Astrocyte (in vitro differentiated cells and primary cell): ENCODE measurements around the gene CHST3. TPM values are rescaled to one million over a fixed set of nuclear protein-coding genes. Genes with fewer than 3 reads are reported as not detected.

Experiments used
- DNase-seq: peaks from one replicate; pipeline ENCODE4 v3.0.0-alpha.2; 2010; ENCODE audit warnings: low read depth
- FAIRE-seq: peaks from 2 replicates; lab custom pipeline; 2011; peaks lifted over from hg19 to GRCh38; lab: Jason Lieb, UNC
- H2AFZ ChIP-seq: 2 replicates; pipeline ENCODE4 v1.6.0; 2012; ENCODE audit warnings: low read depth, low read length, inconsistent platforms
- H3K27ac ChIP-seq: 2 replicates; pipeline ENCODE4 v1.5.1; 2011; ENCODE audit warnings: low read depth, low read length, inconsistent platforms
- H3K27me3 ChIP-seq: 2 replicates; pipeline ENCODE4 v1.6.0; 2011; ENCODE audit warnings: low read length, inconsistent platforms; ENCODE audit not compliant: insufficient read depth
- H3K36me3 ChIP-seq: 2 replicates; pipeline ENCODE4 v1.5.1; 2011; ENCODE audit warnings: low read length, inconsistent platforms; ENCODE audit not compliant: insufficient read depth
- H3K4me1 ChIP-seq: 2 replicates; pipeline ENCODE4 v1.5.1; 2011; ENCODE audit warnings: low read length, inconsistent platforms; ENCODE audit not compliant: insufficient read depth
- H3K4me2 ChIP-seq: 2 replicates; pipeline ENCODE4 v1.6.0; 2012; ENCODE audit warnings: low read length, inconsistent platforms
- H3K4me3 ChIP-seq: 2 replicates; pipeline ENCODE4 v1.5.1; 2011; ENCODE audit warnings: low read depth, mild to moderate bottlenecking, low read length, inconsistent platforms; ENCODE audit not compliant: insufficient read depth
- H3K79me2 ChIP-seq: 2 replicates; pipeline ENCODE4 v1.6.0; 2012; ENCODE audit warnings: mild to moderate bottlenecking, low read length, inconsistent platforms; ENCODE audit not compliant: insufficient read depth
- H3K9ac ChIP-seq: 2 replicates; pipeline ENCODE4 v1.6.0; 2012; ENCODE audit warnings: mild to moderate bottlenecking, low read length, inconsistent platforms
- H3K9me3 ChIP-seq: 2 replicates; pipeline ENCODE4 v1.5.1; 2012; ENCODE audit warnings: low read depth, mild to moderate bottlenecking, low read length, inconsistent platforms; ENCODE audit not compliant: insufficient read depth
- H4K20me1 ChIP-seq: 2 replicates; pipeline ENCODE4 v1.6.0; 2012; ENCODE audit warnings: low read length, inconsistent platforms; ENCODE audit not compliant: insufficient read depth
- H3K27ac Mint-ChIP-seq: one replicate; pipeline ENCODE4 v1.8.0; 2021; ENCODE audit warnings: mild to moderate bottlenecking, mixed read lengths; ENCODE audit not compliant: unreplicated experiment
- H3K27me3 Mint-ChIP-seq: one replicate; pipeline ENCODE4 v1.8.0; 2021; ENCODE audit warnings: low read depth, mixed read lengths; ENCODE audit not compliant: unreplicated experiment
- H3K36me3 Mint-ChIP-seq: one replicate; pipeline ENCODE4 v1.8.0; 2021; ENCODE audit warnings: low read depth, mixed read lengths; ENCODE audit not compliant: unreplicated experiment
- H3K4me1 Mint-ChIP-seq: one replicate; pipeline ENCODE4 v1.8.0; 2021; ENCODE audit warnings: low read depth, mixed read lengths; ENCODE audit not compliant: unreplicated experiment
- H3K4me3 Mint-ChIP-seq: one replicate; pipeline ENCODE4 v1.8.0; 2021; ENCODE audit warnings: mild to moderate bottlenecking, moderate library complexity, mixed read lengths; ENCODE audit not compliant: unreplicated experiment
- H3K9me3 Mint-ChIP-seq: one replicate; pipeline ENCODE4 v1.8.0; 2021; ENCODE audit warnings: mild to moderate bottlenecking, mixed read lengths; ENCODE audit not compliant: unreplicated experiment
- CTCF ChIP-seq: IDR thresholded peaks from 2 replicates; pipeline ENCODE4 v1.5.1; 2011; ENCODE audit warnings: low read depth, mild to moderate bottlenecking, inconsistent platforms, low read length, moderate library complexity; ENCODE audit not compliant: insufficient read depth
- EZH2 ChIP-seq: IDR thresholded peaks from 2 replicates; pipeline ENCODE4 v1.6.1; 2012; ENCODE audit warnings: mild to moderate bottlenecking, low read length, inconsistent platforms; ENCODE audit not compliant: insufficient read depth
- total RNA-seq: library from RNA; stranded (reverse); gene quantifications from 2 replicates; pipeline ENCODE4 v1.2.1, GENCODE V29; 2021

The CHST3 gene
- total RNA-seq, 1 donor from 2014 or later: 43.5 TPM

DNA sequence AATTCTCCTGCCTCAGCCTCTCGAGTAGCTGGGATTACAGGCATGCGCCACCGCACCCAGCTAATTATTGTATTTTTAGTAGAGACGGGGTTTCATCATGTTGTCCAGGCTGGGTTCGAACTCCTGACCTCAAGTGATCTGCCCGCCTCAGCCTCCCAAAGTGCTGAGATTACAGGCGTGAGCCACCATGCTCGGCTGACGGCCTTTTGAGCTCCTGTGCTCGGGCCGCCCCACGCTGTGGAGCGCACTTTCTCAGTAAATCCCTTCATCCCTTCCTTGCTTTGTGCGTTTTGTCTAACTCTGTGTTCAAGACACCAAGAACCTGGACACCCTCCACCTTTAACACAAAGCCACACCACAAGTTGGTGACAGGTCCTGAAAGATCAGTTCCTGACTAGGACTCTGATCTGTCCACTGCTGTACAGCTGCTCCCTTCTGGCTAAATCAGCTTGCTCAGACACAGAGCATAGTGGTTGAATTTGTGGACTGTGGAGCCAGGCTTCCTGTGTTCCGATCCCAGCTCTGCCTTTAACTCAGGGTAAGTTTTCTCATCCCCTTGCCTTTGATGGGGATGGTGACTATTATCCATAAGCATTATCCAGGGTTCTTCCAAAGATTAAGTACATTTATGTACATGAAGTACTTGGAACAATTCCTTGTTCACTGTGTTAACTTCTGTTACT lies 20.1 kb downstream of the CHST3 start:
- Histone ChIP-seq H3K36me3 (no peaks in the 10 kb centered on the region), H4K20me1 (peaks cover 40% of the 10 kb centered on the region), H3K4me2 (no peak overlapping the region), H3K79me2 (peaks cover 72% of the 10 kb centered on the region), H3K27ac (no peak overlapping the region), H3K4me3 (no peak overlapping the region), H3K27me3 (no peaks in the 10 kb centered on the region), H3K4me1 (peaks cover 51% of the 10 kb centered on the region), H3K9ac (no peak overlapping the region), H3K9me3 (no peaks in the 10 kb centered on the region), H2AFZ (no peak overlapping the region)
- FAIRE-seq (no peak), DNase-seq (no peak)
- TF ChIP-seq CTCF (no peak), EZH2 (no peak)
- H3K27ac Mint-ChIP-seq: peak overlapping the region; percentile 34
- H3K9me3 Mint-ChIP-seq: no peaks in the 10 kb centered on the region
- H3K4me1 Mint-ChIP-seq: peaks cover 54% of the 10 kb centered on the region
- peaks cover 19% of the 10 kb centered on the region for H3K36me3 Mint-ChIP-seq
- no peaks in the 10 kb centered on the region for H3K27me3 Mint-ChIP-seq
- no peak overlapping the region for H3K4me3 Mint-ChIP-seq

DNA sequence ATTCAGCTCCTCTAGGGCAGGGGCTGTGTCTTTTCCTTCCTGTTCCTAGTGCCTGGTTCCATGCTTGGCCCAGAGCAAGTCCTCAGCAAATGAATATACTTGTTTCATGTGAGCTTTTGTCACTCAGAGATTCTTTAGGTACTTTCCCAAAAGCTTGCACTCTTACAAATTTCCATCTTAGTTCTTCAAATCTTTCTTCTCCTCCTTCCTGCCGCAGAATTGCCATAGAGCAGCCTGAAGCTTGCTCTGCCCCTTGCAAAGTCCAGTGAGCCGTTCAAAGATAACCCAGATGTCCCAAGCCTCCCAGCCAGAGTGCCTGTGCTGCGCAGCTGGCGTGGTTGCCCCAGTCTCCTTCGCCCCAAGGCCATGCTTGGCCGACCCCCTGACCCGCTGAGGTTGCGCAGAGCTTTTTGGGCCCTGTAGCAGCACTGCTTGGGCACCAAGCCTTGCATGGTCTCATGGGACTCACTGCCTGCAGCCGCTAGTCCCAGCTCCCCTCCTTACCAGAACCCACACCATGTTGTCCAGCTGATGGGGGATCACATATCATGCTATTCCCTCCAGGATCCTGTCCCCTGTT lies 20.7 kb downstream of the CHST3 start:
- Mint-ChIP-seq H3K4me3 (no peak overlapping the region), H3K36me3 (peaks cover 20% of the 10 kb centered on the region), H3K4me1 (peaks cover 47% of the 10 kb centered on the region), H3K9me3 (peaks cover 1% of the 10 kb centered on the region), H3K27me3 (no peaks in the 10 kb centered on the region), H3K27ac (peak overlapping the region; percentile 42)
- DNase-seq (no peak), FAIRE-seq (no peak)
- Histone ChIP-seq H3K79me2 (peaks cover 72% of the 10 kb centered on the region), H3K27ac (no peak overlapping the region), H3K9ac (no peak overlapping the region), H4K20me1 (peaks cover 40% of the 10 kb centered on the region), H3K36me3 (no peaks in the 10 kb centered on the region), H3K4me1 (peaks cover 45% of the 10 kb centered on the region), H2AFZ (no peak overlapping the region), H3K27me3 (no peaks in the 10 kb centered on the region), H3K4me2 (no peak overlapping the region), H3K9me3 (no peaks in the 10 kb centered on the region), H3K4me3 (no peak overlapping the region)
- TF ChIP-seq CTCF: no peak
- no peak for TF ChIP-seq EZH2
